K562 (cell line): ENCODE measurements around the gene NOL4L. TPM values are rescaled to one million over a fixed set of nuclear protein-coding genes. Genes with fewer than 3 reads are reported as not detected.

Experiments
- E2F6 ChIP-seq, 2 experiments: IDR thresholded peaks; 2 replicates each; pipeline ENCODE4 v1.6.1; 2011; ENCODE audit warnings: borderline replicate concordance in 1 of 2, control low read depth in 1 of 2, low read depth in 1 of 2, low read length in 1 of 2, mild to moderate bottlenecking in 1 of 2, mixed read lengths in 1 of 2, moderate library complexity in 1 of 2; ENCODE audit not compliant: insufficient read depth in 1 of 2, insufficient read length in 1 of 2, poor library complexity in 1 of 2, severe bottlenecking in 1 of 2; ENCODE audit errors: extremely low read depth in 1 of 2
- PBX2 ChIP-seq, 2 experiments: IDR thresholded peaks in 1 of 2; conservative IDR thresholded peaks in 1 of 2; 2 replicates each; pipeline ENCODE4 v1.6.1; 2016; ENCODE audit warnings: low read depth in 2 of 2, mild to moderate bottlenecking in 1 of 2, missing compliant biosample characterization in 1 of 2, missing genetic modification characterization in 1 of 2, moderate library complexity in 1 of 2
- ZNF780A ChIP-seq: fragments of 250-450 bp; sonication (Bioruptor Pico); IDR thresholded peaks from 2 replicates; pipeline ENCODE4 v1.5.0; 2021; ENCODE audit warnings: mild to moderate bottlenecking
- polyA plus RNA-seq, 8 experiments: library from polyadenylated mRNA; depleted of rRNA in 4 of 8; stranded (reverse) in 5 of 8; unstranded in 3 of 8; fragments of >200 nt; fragmentation: Nextera tagmentation in 2 of 8; fragmentation: Illumina TruSeq in 1 of 8; extraction: Ambion mirVana in 2 of 8; extraction: Trizol in 1 of 8; gene quantifications; 2 replicates each; pipeline versions ENCODE4 v1.2.1 to v1.2.3, GENCODE V29; 2011 to 2014; ENCODE audit warnings: inconsistent platforms in 1 of 8, missing spikeins in 1 of 8
- total RNA-seq, 7 experiments: library from RNA; depleted of rRNA in 6 of 7; stranded (reverse); fragments of >200 nt in 6 of 7; fragmentation: Illumina TruSeq in 2 of 7; extraction: Trizol in 2 of 7; gene quantifications; 2 replicates each; pipeline versions ENCODE4 v1.2.1 to v1.2.3, GENCODE V29; 2011 to 2021; ENCODE audit warnings: low replicate concordance in 1 of 7
- TF ChIP-seq, protein P1 (sequence below): fragments of 450-650 bp; conservative IDR thresholded peaks from 2 replicates; pipeline ENCODE4 v1.6.1; 2016; ENCODE audit warnings: missing genetic modification characterization, low read depth, mild to moderate bottlenecking, missing compliant biosample characterization, moderate library complexity
- TF ChIP-seq, protein P2 (sequence below): sonication (generic); formaldehyde crosslinking; IDR thresholded peaks from 2 replicates; pipeline ENCODE4 v1.8.1; 2023; ENCODE audit warnings: mild to moderate bottlenecking, missing genetic modification reagents

NOL4L gene
- total and polyA plus RNA-seq, 9 of the 15 experiments (the other 6 are each of a cell fraction or from before 2014, with no cell fraction given): 5.1 to 36.2 (median 13.6) TPM

- no peak for TF ChIP-seq E2F6 (IDR thresholded peaks at IDR 0.05; ENCODE audit: borderline replicate concordance in 1 of 2, extremely low read depth in 1 of 2, insufficient read depth in 1 of 2, insufficient read length in 1 of 2, low read depth in 1 of 2, low read length in 1 of 2, poor library complexity in 1 of 2, severe bottlenecking in 1 of 2)
- TF ChIP-seq, protein P1, sequence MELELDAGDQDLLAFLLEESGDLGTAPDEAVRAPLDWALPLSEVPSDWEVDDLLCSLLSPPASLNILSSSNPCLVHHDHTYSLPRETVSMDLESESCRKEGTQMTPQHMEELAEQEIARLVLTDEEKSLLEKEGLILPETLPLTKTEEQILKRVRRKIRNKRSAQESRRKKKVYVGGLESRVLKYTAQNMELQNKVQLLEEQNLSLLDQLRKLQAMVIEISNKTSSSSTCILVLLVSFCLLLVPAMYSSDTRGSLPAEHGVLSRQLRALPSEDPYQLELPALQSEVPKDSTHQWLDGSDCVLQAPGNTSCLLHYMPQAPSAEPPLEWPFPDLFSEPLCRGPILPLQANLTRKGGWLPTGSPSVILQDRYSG (tag): no peak
- no peak for TF ChIP-seq PBX2 (CRISPR knock-in tag; IDR thresholded peaks at IDR 0.05; ENCODE audit: low read depth)
- TF ChIP-seq PBX2 (tag; conservative IDR thresholded peaks at IDR 0.05; ENCODE audit: low read depth): no peak
- no peak for TF ChIP-seq ZNF780A (CRISPR knock-in tag)
- TF ChIP-seq, protein P2, sequence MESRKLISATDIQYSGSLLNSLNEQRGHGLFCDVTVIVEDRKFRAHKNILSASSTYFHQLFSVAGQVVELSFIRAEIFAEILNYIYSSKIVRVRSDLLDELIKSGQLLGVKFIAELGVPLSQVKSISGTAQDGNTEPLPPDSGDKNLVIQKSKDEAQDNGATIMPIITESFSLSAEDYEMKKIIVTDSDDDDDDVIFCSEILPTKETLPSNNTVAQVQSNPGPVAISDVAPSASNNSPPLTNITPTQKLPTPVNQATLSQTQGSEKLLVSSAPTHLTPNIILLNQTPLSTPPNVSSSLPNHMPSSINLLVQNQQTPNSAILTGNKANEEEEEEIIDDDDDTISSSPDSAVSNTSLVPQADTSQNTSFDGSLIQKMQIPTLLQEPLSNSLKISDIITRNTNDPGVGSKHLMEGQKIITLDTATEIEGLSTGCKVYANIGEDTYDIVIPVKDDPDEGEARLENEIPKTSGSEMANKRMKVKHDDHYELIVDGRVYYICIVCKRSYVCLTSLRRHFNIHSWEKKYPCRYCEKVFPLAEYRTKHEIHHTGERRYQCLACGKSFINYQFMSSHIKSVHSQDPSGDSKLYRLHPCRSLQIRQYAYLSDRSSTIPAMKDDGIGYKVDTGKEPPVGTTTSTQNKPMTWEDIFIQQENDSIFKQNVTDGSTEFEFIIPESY: no peak
Measured at GRCh38 chr20:32547753-32548034, 37.4 kb downstream of the NOL4L start (continued).
